ENCODE data around the gene UPF1.

DNA sequence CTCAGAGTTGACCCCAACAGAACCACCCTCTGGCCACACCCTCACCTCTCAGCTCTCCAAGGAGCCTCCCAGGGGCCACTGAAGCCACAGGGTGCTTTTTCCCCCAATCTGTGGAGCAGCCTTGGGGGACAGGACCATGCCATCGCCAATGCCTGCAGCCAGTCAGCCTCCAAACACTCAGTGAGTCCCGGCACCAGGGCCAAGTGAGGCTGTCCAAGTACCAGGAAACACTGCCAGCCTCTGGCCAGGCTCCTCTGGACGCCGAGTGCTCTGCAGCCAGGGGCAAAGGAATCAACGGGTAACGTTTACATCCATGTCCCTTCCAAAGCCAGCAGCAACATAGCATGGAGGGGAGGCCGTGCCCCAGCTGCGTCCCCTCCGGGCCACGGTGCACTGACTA is 31.1 kb upstream of the UPF1 start:
- TF ChIP-seq, protein P1, sequence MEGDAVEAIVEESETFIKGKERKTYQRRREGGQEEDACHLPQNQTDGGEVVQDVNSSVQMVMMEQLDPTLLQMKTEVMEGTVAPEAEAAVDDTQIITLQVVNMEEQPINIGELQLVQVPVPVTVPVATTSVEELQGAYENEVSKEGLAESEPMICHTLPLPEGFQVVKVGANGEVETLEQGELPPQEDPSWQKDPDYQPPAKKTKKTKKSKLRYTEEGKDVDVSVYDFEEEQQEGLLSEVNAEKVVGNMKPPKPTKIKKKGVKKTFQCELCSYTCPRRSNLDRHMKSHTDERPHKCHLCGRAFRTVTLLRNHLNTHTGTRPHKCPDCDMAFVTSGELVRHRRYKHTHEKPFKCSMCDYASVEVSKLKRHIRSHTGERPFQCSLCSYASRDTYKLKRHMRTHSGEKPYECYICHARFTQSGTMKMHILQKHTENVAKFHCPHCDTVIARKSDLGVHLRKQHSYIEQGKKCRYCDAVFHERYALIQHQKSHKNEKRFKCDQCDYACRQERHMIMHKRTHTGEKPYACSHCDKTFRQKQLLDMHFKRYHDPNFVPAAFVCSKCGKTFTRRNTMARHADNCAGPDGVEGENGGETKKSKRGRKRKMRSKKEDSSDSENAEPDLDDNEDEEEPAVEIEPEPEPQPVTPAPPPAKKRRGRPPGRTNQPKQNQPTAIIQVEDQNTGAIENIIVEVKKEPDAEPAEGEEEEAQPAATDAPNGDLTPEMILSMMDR (IDR thresholded peaks at IDR 0.05): no peak
- no peak for TF ChIP-seq POLR2A (IDR thresholded peaks at IDR 0.05)
